HG03175 (cell line): ENCODE results near the gene NKX6-2.

Experiments
- ATAC-seq: cut with Tn5 transposase; IDR thresholded peaks from one replicate; pipeline ENCODE4 v1.9.1; 2021; ENCODE audit warnings: mild to moderate bottlenecking, moderate library complexity; ENCODE audit not compliant: unreplicated experiment

The NKX6-2 gene

GRCh38 chr10:132813560-132814468, 27.9 kb upstream of the NKX6-2 start:
- ATAC-seq = no peak

DNA sequence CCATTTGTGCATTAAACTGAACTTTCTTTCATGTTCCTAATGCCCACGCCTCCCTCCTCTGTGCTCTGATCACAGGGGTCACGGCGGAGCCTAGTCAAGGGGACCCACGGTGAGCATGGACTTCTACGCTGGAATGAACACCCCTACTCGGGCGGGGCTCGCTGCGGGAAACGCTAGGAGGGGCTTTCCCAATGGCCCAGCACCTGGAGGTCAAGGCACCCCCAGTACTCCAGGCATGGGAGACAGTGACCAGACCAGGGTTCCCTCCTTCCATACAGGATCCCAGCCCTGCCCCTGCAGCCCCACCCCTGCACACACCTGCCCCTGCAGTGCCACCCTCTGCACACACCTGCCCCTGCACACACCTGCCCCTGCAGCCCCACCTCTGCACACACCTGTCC, 27.1 kb upstream of the NKX6-2 start:
- no peak for ATAC-seq

GRCh38 chr10:132812520-132812919, 26.6 kb upstream of the NKX6-2 start:
- ATAC-seq = no peak

GRCh38 chr10:132811891-132812481, 26.0 kb upstream of the NKX6-2 start:
- no peak for ATAC-seq

- no peak for ATAC-seq
Measured at GRCh38 chr10:132810807-132811700, 25.1 kb upstream of the NKX6-2 start.

DNA sequence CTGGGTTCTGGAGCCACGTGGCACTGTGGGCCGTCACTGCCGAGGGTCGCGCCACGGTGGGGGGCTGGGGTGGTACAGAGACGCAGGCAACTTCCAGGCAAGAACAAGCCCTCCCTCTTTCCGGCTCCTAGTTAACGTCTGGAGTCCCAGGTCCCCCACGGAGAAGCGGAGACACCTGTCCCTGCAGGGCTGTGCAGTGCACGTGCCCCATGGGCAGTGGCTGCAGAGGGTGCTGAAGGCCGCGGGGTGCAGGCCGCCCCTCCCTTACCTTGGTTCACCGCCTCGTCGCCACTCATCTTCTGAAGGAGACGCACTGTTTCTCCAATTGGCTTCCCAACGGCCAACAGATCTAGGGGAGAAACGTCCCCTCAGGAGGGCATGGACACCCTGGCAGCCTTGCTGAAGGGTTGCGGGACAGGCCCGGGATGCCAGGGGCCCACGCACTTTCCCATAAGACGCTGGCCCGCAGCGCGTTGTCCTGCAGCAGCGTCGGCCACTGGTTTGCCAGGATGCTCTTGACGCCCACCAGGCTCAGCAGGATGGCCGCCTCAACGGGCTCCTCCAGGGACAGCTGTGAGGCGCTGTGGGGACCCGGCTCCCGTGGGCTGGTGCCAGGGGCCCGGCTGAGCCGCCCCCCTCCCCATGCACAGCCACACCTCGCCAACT, 24.3 kb upstream of the NKX6-2 start:
- no peak for ATAC-seq

- ATAC-seq = no peak
Measured at GRCh38 chr10:132809232-132810140, 23.5 kb upstream of the NKX6-2 start.

GRCh38 chr10:132808383-132809231, 22.7 kb upstream of the NKX6-2 start:
- no peak for ATAC-seq

DNA sequence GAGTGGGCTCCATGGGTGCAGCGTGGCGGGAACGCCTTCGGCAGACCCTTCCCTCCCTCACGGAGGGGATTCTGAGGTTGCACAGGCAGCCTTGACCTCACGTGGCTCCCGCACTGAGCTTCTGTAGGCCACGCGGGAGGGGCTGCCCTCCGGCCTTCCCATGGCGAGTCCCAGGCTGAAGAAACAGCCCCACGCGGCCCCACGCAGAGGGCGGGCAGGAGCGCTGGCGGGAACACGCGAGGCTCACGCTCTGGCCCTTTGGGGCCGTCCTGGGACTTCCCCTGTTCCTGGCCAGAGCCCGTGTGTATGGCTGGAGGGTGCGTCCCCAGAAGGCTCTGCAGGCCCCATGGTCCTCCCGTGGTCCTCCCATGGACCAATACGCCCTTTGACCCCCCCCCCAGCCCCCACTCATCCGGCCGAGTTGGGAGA, 21.7 kb upstream of the NKX6-2 start:
- ATAC-seq = no peak

- no peak for ATAC-seq
Measured at GRCh38 chr10:132806561-132807003, 20.6 kb upstream of the NKX6-2 start.

GRCh38 chr10:132806110-132806509, 20.2 kb upstream of the NKX6-2 start:
- no peak for ATAC-seq

- ATAC-seq = no peak
Measured at GRCh38 chr10:132805599-132805998, 19.7 kb upstream of the NKX6-2 start.

DNA sequence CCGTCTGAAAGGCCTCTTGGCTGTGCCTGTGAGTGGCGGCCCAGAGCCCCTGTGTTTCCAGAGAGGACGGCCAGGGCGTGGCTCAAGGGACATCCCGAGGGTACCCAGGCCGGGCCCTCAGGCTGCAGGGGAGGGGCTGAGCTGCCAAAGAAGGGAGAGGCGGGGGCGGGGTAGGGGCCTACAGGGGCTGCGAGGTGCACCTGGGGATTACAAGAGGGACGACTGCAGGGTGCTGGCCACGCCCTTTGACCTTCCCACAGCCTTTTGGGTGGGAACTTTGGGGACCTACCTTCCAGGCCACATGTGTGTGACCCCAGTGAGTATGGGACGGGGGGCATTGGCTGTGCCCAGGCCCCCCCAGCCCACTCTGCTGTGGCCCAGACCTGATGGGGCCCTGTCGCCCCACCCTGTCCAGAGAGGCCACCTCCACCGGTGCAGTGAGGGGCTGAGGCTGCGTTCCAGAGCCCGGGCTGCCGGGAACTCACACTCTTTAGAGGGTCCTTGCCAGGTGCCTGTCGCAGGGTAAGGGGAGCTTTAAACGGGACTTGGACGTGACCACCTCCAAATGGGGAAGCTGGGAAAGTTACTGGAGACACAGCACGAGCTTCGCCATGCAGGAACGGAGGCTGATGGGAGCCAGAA, 19.0 kb upstream of the NKX6-2 start:
- no peak for ATAC-seq

DNA sequence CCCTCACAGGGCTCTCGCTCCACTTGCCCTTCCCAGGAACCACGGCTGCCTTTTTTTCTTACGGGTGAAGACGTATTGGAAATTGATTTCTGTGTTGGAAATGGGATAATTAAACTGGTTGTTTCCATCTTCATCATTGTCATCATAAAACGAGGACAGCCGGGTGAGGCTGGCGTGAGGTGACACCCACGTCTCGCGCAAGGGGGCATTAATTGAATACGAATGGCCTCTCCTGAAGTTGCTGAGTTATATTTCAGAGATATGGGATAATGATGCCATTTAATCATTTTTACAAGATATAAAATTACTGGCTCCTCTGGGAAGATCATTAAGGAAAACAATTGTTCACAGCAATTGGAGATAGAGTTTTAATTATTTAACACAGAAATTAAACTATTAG, 18.3 kb upstream of the NKX6-2 start:
- ATAC-seq = no peak

DNA sequence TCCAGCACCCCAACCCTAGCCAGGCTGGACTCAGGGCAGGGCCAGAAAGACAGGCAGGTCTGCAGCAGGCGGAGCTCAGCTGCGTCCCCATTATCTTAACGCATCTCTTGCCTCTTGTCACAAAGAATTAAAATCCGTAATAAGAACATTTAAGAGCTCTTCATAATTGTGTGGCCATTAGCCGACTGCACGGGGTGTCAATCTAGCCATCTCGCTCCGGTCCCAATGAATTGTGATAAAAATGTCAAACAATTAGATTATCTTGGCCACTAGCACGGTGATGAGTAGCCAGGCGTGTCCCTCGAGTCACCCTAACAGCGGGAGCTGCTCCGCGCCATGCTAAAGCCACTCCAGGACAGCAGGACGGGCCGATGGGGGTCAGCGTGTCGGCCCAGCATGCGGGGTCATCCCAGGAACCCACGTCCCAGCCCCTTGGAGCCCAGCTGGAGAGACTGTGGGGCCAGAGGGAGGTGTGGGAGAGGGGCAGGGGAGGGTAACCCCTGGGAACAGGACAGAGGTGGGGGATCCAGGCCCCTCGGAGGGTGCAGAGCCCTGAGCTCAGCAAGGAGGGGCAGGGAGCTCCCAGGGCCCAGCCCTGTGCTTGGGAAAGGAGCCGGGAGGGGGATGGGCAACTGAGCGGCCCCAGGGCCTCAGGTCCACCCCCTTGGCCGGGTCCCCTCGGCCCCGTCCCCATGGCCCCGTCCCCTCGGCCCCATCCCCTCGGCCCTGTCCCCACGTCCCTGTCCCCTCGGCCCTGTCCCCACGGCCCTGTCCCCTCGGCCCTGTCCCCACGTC, 17.7 kb upstream of the NKX6-2 start:
- ATAC-seq = no peak

GRCh38 chr10:132802694-132803320, 16.9 kb upstream of the NKX6-2 start:
- no peak for ATAC-seq

DNA sequence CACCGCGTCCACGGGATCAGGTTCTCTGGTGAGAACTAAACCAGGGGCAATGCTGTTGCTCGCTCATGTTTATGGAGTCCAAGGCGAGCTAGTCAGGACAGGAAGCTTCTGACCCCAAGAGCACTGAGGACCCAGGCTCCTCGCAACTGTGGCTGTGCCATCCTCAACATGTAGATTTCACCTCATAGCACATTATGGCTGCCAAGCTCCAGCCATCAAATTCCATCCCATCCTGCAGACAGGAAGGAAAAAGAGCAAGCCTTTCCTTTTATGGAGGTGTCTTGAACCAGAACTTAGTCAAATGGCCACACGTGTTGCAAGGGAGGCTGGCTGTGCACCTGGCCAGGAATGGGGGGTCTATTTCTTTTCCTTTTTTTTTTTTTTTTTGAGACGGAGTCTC, 16.1 kb upstream of the NKX6-2 start:
- no peak for ATAC-seq
